Panc1 (cell line): ENCODE results near the gene AGBL1. TPM values are rescaled to one million over a fixed set of nuclear protein-coding genes. Genes with fewer than 3 reads are reported as not detected.

Experiments
- ATAC-seq: fragments of 200-7000 bp; cut with Tn5 transposase; 2 replicates; pipeline ENCODE4 v1.9.1; 2020; ENCODE audit warnings: mild to moderate bottlenecking, moderate library complexity
- BruUV-seq: library from RNA; stranded (reverse); fragments of 400-500 nt; replicated peaks from 2 replicates; lab custom pipeline; 2021; lab: Mats Ljungman, UMichigan
- CTCF ChIA-PET: fragments of 300-600 bp; sonication (Branson Sonifier 250); formaldehyde crosslinking; loops from one replicate; lab custom pipeline; 2022; ENCODE audit warnings: antibody characterized with exemption; lab: Charles Lee
- POLR2A ChIA-PET: fragments of 300-600 bp; sonication (Branson Sonifier 250); formaldehyde crosslinking; loops from one replicate; lab custom pipeline; 2022; ENCODE audit warnings: antibody characterized with exemption; lab: Charles Lee
- DNase-seq: peaks from one replicate; pipeline ENCODE4 v3.0.0-alpha.2; 2010; ENCODE audit warnings: low read depth, low spot score
- H3K27ac ChIP-seq: 2 replicates; pipeline ENCODE4 v1.5.1; 2011; ENCODE audit warnings: mild to moderate bottlenecking, low read length, inconsistent platforms
- H3K27me3 ChIP-seq: fragments of 200-500 bp; sonication (Bioruptor generic); 2 replicates; pipeline ENCODE4 v1.6.0; 2014; ENCODE audit warnings: low read length, inconsistent platforms; ENCODE audit not compliant: control insufficient read depth, insufficient read depth
- H3K36me3 ChIP-seq: fragments of 200-500 bp; sonication (Bioruptor generic); 2 replicates; pipeline ENCODE4 v1.5.1; 2014; ENCODE audit warnings: inconsistent platforms, mild to moderate bottlenecking, low read length, moderate library complexity; ENCODE audit not compliant: control insufficient read depth, insufficient read depth
- H3K4me1 ChIP-seq: 2 replicates; pipeline ENCODE4 v1.5.1; 2011; ENCODE audit warnings: inconsistent platforms, mild to moderate bottlenecking, low read length, moderate library complexity; ENCODE audit not compliant: control insufficient read depth, insufficient read depth
- H3K4me3 ChIP-seq, 2 experiments: 2 replicates each; pipeline ENCODE4 v1.5.1; 2011 to 2012; ENCODE audit warnings: low read depth in 2 of 2, low read length in 2 of 2, mild to moderate bottlenecking in 2 of 2, inconsistent platforms in 1 of 2, moderate library complexity in 1 of 2
- H3K9me3 ChIP-seq: fragments of 200-500 bp; sonication (Bioruptor generic); 2 replicates; pipeline ENCODE4 v1.5.1; 2014; ENCODE audit warnings: low read depth, mild to moderate bottlenecking, inconsistent platforms, low read length, moderate library complexity; ENCODE audit not compliant: control insufficient read depth, insufficient read depth
- POLR2AphosphoS5 ChIP-seq: IDR thresholded peaks from 2 replicates; pipeline ENCODE4 v1.6.1; 2012; ENCODE audit warnings: mild to moderate bottlenecking, low read depth, low read length, moderate library complexity
- SIN3A ChIP-seq: IDR thresholded peaks from 2 replicates; pipeline ENCODE4 v1.6.1; 2012; ENCODE audit warnings: low read depth, mild to moderate bottlenecking, low read length, moderate library complexity, borderline replicate concordance; ENCODE audit not compliant: insufficient read depth
- TCF7L2 ChIP-seq: IDR thresholded peaks from 2 replicates; pipeline ENCODE4 v1.6.1; 2011; ENCODE audit warnings: mild to moderate bottlenecking, low read depth, low read length, inconsistent platforms
- in situ Hi-C: cut with HindIII; loops from 2 replicates; pipeline ENCODE4 v1.10.0; 2016; ENCODE audit warnings: low sequenced_read_pairs, low pct_unique_long_range_greater_than_20kb
- intact Hi-C: fragments of 100-400 bp; cut with micrococcal nuclease; formaldehyde crosslinking; loops from one replicate; pipeline ENCODE4 v1.10.0; 2022; ENCODE audit not compliant: unreplicated experiment
- total RNA-seq: library from RNA; stranded (reverse); gene quantifications from one replicate; pipeline ENCODE4 v1.2.1, GENCODE V29; 2021; ENCODE audit not compliant: unreplicated experiment
- TF ChIP-seq, protein P1 (sequence below), 2 experiments: IDR thresholded peaks; 2 replicates each; pipeline ENCODE4 v1.6.1; 2011 to 2012; ENCODE audit warnings: low read depth in 2 of 2, control low read depth in 1 of 2, low read length in 1 of 2, mild to moderate bottlenecking in 1 of 2, moderate library complexity in 1 of 2; ENCODE audit not compliant: insufficient read depth in 1 of 2
- TF ChIP-seq, protein P2 (sequence below): fragments of 450-650 bp; IDR thresholded peaks from 2 replicates; pipeline ENCODE4 v1.5.1; 2017; ENCODE audit warnings: mild to moderate bottlenecking

AGBL1 gene
- total RNA-seq, 1 experiment from 2014 or later: not detected

DNA sequence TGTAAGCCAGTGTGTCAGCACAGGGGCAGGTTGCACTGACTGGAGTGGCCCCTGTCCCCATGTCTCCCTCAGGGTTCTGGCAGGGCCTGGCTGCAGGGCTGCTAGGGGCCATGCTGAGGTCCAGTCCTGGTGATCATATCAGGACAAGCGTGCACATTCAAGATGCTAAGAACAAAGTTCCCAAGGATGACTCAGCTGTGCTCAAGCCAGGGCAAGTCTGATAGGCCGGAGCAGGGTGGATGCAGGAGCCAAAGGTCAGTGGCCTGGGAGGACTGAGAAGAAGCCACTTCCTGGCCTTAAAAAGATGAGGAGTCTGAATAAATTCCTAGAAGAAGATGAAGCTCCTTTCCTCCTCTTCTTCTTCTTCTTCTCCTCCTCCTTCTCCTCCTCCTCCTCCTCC lies 353.2 kb downstream of the AGBL1 start:
- ChIA-PET CTCF (no interaction called here), POLR2A (no interaction called here)
- TF ChIP-seq POLR2AphosphoS5: no peak
- TF ChIP-seq, protein P1, sequence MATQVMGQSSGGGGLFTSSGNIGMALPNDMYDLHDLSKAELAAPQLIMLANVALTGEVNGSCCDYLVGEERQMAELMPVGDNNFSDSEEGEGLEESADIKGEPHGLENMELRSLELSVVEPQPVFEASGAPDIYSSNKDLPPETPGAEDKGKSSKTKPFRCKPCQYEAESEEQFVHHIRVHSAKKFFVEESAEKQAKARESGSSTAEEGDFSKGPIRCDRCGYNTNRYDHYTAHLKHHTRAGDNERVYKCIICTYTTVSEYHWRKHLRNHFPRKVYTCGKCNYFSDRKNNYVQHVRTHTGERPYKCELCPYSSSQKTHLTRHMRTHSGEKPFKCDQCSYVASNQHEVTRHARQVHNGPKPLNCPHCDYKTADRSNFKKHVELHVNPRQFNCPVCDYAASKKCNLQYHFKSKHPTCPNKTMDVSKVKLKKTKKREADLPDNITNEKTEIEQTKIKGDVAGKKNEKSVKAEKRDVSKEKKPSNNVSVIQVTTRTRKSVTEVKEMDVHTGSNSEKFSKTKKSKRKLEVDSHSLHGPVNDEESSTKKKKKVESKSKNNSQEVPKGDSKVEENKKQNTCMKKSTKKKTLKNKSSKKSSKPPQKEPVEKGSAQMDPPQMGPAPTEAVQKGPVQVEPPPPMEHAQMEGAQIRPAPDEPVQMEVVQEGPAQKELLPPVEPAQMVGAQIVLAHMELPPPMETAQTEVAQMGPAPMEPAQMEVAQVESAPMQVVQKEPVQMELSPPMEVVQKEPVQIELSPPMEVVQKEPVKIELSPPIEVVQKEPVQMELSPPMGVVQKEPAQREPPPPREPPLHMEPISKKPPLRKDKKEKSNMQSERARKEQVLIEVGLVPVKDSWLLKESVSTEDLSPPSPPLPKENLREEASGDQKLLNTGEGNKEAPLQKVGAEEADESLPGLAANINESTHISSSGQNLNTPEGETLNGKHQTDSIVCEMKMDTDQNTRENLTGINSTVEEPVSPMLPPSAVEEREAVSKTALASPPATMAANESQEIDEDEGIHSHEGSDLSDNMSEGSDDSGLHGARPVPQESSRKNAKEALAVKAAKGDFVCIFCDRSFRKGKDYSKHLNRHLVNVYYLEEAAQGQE (IDR thresholded peaks at IDR 0.05; ENCODE audit: insufficient read depth in 1 of 2, low read depth in 2 of 2, low read length in 1 of 2): no peak
- no peak for TF ChIP-seq SIN3A
- TF ChIP-seq, protein P2, sequence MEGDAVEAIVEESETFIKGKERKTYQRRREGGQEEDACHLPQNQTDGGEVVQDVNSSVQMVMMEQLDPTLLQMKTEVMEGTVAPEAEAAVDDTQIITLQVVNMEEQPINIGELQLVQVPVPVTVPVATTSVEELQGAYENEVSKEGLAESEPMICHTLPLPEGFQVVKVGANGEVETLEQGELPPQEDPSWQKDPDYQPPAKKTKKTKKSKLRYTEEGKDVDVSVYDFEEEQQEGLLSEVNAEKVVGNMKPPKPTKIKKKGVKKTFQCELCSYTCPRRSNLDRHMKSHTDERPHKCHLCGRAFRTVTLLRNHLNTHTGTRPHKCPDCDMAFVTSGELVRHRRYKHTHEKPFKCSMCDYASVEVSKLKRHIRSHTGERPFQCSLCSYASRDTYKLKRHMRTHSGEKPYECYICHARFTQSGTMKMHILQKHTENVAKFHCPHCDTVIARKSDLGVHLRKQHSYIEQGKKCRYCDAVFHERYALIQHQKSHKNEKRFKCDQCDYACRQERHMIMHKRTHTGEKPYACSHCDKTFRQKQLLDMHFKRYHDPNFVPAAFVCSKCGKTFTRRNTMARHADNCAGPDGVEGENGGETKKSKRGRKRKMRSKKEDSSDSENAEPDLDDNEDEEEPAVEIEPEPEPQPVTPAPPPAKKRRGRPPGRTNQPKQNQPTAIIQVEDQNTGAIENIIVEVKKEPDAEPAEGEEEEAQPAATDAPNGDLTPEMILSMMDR: no peak
- no peak for TF ChIP-seq TCF7L2
- Histone ChIP-seq H3K4me3 (no peak overlapping the region), H3K27ac (no peak overlapping the region), H3K36me3 (no peaks in the 10 kb centered on the region), H3K4me1 (no peaks in the 10 kb centered on the region), H3K27me3 (no peaks in the 10 kb centered on the region; the same call in 1 of the 2 replicates), H3K9me3 (no peaks in the 10 kb centered on the region)
- intact Hi-C loops (no loop called here), in situ Hi-C loops (no loop called here)
- DNase-seq (no peak), ATAC-seq (no peak)
- BruUV-seq: no TSS peak

DNA sequence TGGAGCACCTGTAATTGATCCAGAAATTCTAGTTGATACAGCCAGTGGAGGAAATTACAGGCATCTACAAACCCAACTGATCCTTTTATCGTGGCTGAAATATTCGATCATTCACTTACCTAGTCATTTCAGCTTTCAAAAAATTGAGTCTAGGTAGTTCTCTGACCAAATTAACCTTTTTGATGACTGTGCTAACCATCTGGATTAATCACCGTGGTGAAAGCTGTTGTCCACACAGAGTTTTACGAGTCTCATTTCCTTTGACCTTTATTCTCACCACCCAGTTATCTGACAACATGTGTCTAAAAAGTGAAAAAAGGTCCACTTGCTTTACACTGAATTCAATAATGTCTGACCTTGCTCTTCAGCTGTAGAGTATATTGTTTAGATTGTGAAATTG lies 354.3 kb downstream of the AGBL1 start:
- no peaks in the 10 kb centered on the region for H3K4me1 ChIP-seq
- ATAC-seq: no peak
- intact Hi-C loops (no loop called here), in situ Hi-C loops (no loop called here)
- H3K27ac ChIP-seq: no peak overlapping the region
- no peaks in the 10 kb centered on the region for H3K9me3 ChIP-seq
- no peaks in the 10 kb centered on the region; the same call in 1 of the 2 replicates for H3K27me3 ChIP-seq
- POLR2A ChIA-PET: no interaction called here
- TF ChIP-seq POLR2AphosphoS5: no peak
- TF ChIP-seq, protein P1 (IDR thresholded peaks at IDR 0.05; ENCODE audit: insufficient read depth in 1 of 2, low read depth in 2 of 2, low read length in 1 of 2): no peak
- TF ChIP-seq, protein P2: no peak
- TF ChIP-seq TCF7L2: no peak
- TF ChIP-seq SIN3A: no peak
- BruUV-seq: no TSS peak
- DNase-seq: no peak
- no peak overlapping the region for H3K4me3 ChIP-seq
- CTCF ChIA-PET: interaction anchor here (0.5 to 0.6 kb wide), 2 partner anchors 64 to 612 kb away, joined by 4 to 9 read pairs; no protein-coding TSS in a partner anchor
- no peaks in the 10 kb centered on the region for H3K36me3 ChIP-seq
